ENCODE measurements around the gene DLGAP1.

DLGAP1 gene

GRCh38 chr18:3541549-3542386, 913.3 kb downstream of the DLGAP1 start:
- DNase-seq, result no peak

GRCh38 chr18:3540805-3541548, 914.1 kb downstream of the DLGAP1 start:
- DNase-seq, result peak; percentile 61

GRCh38 chr18:3538954-3539617, 916.0 kb downstream of the DLGAP1 start:
- DNase-seq, result no peak

- DNase-seq, result no peak
Measured at GRCh38 chr18:3538456-3538855, 916.7 kb downstream of the DLGAP1 start.

- no peak for DNase-seq
Measured at GRCh38 chr18:3530807-3531206, 924.3 kb downstream of the DLGAP1 start.

GRCh38 chr18:3529601-3530000, 925.5 kb downstream of the DLGAP1 start:
- DNase-seq, result peak; percentile 31

GRCh38 chr18:3529077-3529476, 926.0 kb downstream of the DLGAP1 start:
- DNase-seq, result no peak

GRCh38 chr18:3528231-3528630, 926.9 kb downstream of the DLGAP1 start:
- no peak for DNase-seq

GRCh38 chr18:3526421-3527354, 928.4 kb downstream of the DLGAP1 start:
- DNase-seq, result peak; percentile 64

GRCh38 chr18:3525870-3526420, 929.2 kb downstream of the DLGAP1 start:
- DNase-seq, result peak; percentile 89

- DNase-seq, result no peak
Measured at GRCh38 chr18:3524706-3525105, 930.4 kb downstream of the DLGAP1 start.

GRCh38 chr18:3520230-3521085, 934.6 kb downstream of the DLGAP1 start:
- no peak for DNase-seq

- no peak for DNase-seq
Measured at GRCh38 chr18:3514312-3515216, 940.5 kb downstream of the DLGAP1 start.

- DNase-seq, result peak; percentile 21
Measured at GRCh38 chr18:3513481-3513880, 941.6 kb downstream of the DLGAP1 start.

GRCh38 chr18:3511980-3512379, 943.1 kb downstream of the DLGAP1 start:
- peak; percentile 40 for DNase-seq

- no peak for DNase-seq
Measured at GRCh38 chr18:3510896-3511295, 944.2 kb downstream of the DLGAP1 start.

GRCh38 chr18:3510024-3510423, 945.1 kb downstream of the DLGAP1 start:
- no peak for DNase-seq

GRCh38 chr18:3508576-3509549, 946.2 kb downstream of the DLGAP1 start:
- DNase-seq, result no peak

GRCh38 chr18:3504637-3505036, 950.5 kb downstream of the DLGAP1 start:
- DNase-seq, result no peak

Data from RPMI8226 (cell line).